HepG2 (cell line): Measurements from ENCODE around the gene TRAF4. TPM values are rescaled to one million over a fixed set of nuclear protein-coding genes. Genes with fewer than 3 reads are reported as not detected.

Source experiments
- DNMT3B ChIP-seq: conservative IDR thresholded peaks from 2 replicates; pipeline ENCODE4 v1.6.1; 2016; ENCODE audit warnings: missing biosample characterization, control low read depth
- E2F1 ChIP-seq: sonication (generic); formaldehyde crosslinking; IDR thresholded peaks from 2 replicates; pipeline ENCODE4 v1.5.0; 2020; ENCODE audit warnings: missing genetic modification reagents
- ERF ChIP-seq: IDR thresholded peaks from 2 replicates; pipeline ENCODE4 v1.6.1; 2018; ENCODE audit warnings: missing biosample characterization, missing genetic modification reagents
- FOXK2 ChIP-seq: fragments of 450-650 bp; IDR thresholded peaks from 2 replicates; pipeline ENCODE4 v1.6.1; 2016
- GATAD1 ChIP-seq: IDR thresholded peaks from 2 replicates; pipeline ENCODE4 v1.6.1; 2016; ENCODE audit warnings: missing genetic modification reagents, missing compliant biosample characterization
- HDAC2 ChIP-seq: sonication (generic); formaldehyde crosslinking; IDR thresholded peaks from 2 replicates; pipeline ENCODE4 v1.4.0; 2020; ENCODE audit warnings: missing genetic modification reagents
- HNRNPK ChIP-seq: fragments of 200-400 bp; formaldehyde crosslinking; IDR thresholded peaks from 2 replicates; pipeline ENCODE4 v1.6.1; 2018; ENCODE audit warnings: low read length, low read depth, moderate library complexity, mild to moderate bottlenecking; ENCODE audit not compliant: poor library complexity, severe bottlenecking
- HOXA7 ChIP-seq: sonication (generic); formaldehyde crosslinking; IDR thresholded peaks from 2 replicates; pipeline ENCODE4 v1.8.1; 2022; ENCODE audit warnings: mild to moderate bottlenecking, missing genetic modification reagents, moderate library complexity
- ISX ChIP-seq: sonication (generic); formaldehyde crosslinking; conservative IDR thresholded peaks from 2 replicates; pipeline ENCODE4 v1.5.0; 2020; ENCODE audit warnings: missing genetic modification reagents
- KDM3A ChIP-seq: IDR thresholded peaks from 2 replicates; pipeline ENCODE4 v1.6.1; 2018; ENCODE audit warnings: low read depth, missing compliant biosample characterization
- LBX2 ChIP-seq: sonication (generic); formaldehyde crosslinking; IDR thresholded peaks from 2 replicates; pipeline ENCODE4 v1.5.0; 2020; ENCODE audit warnings: missing genetic modification reagents, mild to moderate bottlenecking, borderline replicate concordance
- MTF1 ChIP-seq: sonication (generic); formaldehyde crosslinking; IDR thresholded peaks from 2 replicates; pipeline ENCODE4 v1.5.0; 2020; ENCODE audit warnings: missing genetic modification reagents
- NFE2 ChIP-seq: sonication (generic); formaldehyde crosslinking; IDR thresholded peaks from 2 replicates; pipeline ENCODE4 v1.4.0; 2020; ENCODE audit warnings: missing genetic modification reagents
- NFKB2 ChIP-seq: sonication (generic); formaldehyde crosslinking; IDR thresholded peaks from 2 replicates; pipeline ENCODE4 v1.4.0; 2020; ENCODE audit warnings: missing genetic modification reagents, borderline replicate concordance
- PHF5A ChIP-seq: IDR thresholded peaks from one replicate; pipeline ENCODE4 v1.6.1; 2018; ENCODE audit warnings: low read depth, missing genetic modification reagents; ENCODE audit not compliant: unreplicated experiment
- PHF8 ChIP-seq: sonication (generic); formaldehyde crosslinking; IDR thresholded peaks from 2 replicates; pipeline ENCODE4 v1.5.0; 2020; ENCODE audit warnings: missing genetic modification reagents
- POGZ ChIP-seq: sonication (generic); formaldehyde crosslinking; IDR thresholded peaks from 2 replicates; pipeline ENCODE4 v1.4.0; 2020; ENCODE audit warnings: mild to moderate bottlenecking, missing genetic modification reagents
- RARA ChIP-seq: IDR thresholded peaks from 2 replicates; pipeline ENCODE4 v1.6.1; 2016; ENCODE audit warnings: missing genetic modification reagents, missing compliant biosample characterization
- RBAK ChIP-seq: sonication (generic); formaldehyde crosslinking; IDR thresholded peaks from 2 replicates; pipeline ENCODE4 v1.5.1; 2020; ENCODE audit warnings: mild to moderate bottlenecking, missing genetic modification reagents
- RXRA ChIP-seq: sonication (generic); formaldehyde crosslinking; IDR thresholded peaks from 2 replicates; pipeline ENCODE4 v1.5.1; 2020; ENCODE audit warnings: missing genetic modification reagents
- SPEN ChIP-seq: sonication (generic); formaldehyde crosslinking; IDR thresholded peaks from 2 replicates; pipeline ENCODE4 v1.5.1; 2020; ENCODE audit warnings: low read depth, mild to moderate bottlenecking, missing genetic modification reagents
- SRSF9 ChIP-seq: fragments of 200-400 bp; formaldehyde crosslinking; IDR thresholded peaks from 2 replicates; pipeline ENCODE4 v1.6.1; 2018; ENCODE audit warnings: borderline replicate concordance, mild to moderate bottlenecking, low read depth, low read length; ENCODE audit not compliant: insufficient read depth, poor library complexity, severe bottlenecking
- TBX3 ChIP-seq: fragments of 450-650 bp; IDR thresholded peaks from 2 replicates; pipeline ENCODE4 v1.6.1; 2017; ENCODE audit warnings: antibody characterized with exemption, mild to moderate bottlenecking, inconsistent platforms, borderline replicate concordance
- TFDP2 ChIP-seq: sonication (generic); formaldehyde crosslinking; IDR thresholded peaks from 2 replicates; pipeline ENCODE4 v1.4.0; 2020; ENCODE audit warnings: missing genetic modification reagents
- TRAFD1 ChIP-seq: sonication (generic); formaldehyde crosslinking; IDR thresholded peaks from 2 replicates; pipeline ENCODE4 v1.5.1; 2020; ENCODE audit warnings: missing genetic modification reagents, mild to moderate bottlenecking, borderline replicate concordance
- ZFP36L1 ChIP-seq: sonication (generic); formaldehyde crosslinking; IDR thresholded peaks from 2 replicates; pipeline ENCODE4 v1.8.0; 2022; ENCODE audit warnings: mild to moderate bottlenecking, missing genetic modification reagents, moderate library complexity
- ZNF12 ChIP-seq: sonication (generic); formaldehyde crosslinking; IDR thresholded peaks from 2 replicates; pipeline ENCODE4 v1.5.0; 2020; ENCODE audit warnings: missing genetic modification reagents
- ZNF292 ChIP-seq: sonication (generic); formaldehyde crosslinking; IDR thresholded peaks from 2 replicates; pipeline ENCODE4 v1.8.1; 2022; ENCODE audit warnings: mild to moderate bottlenecking, low read depth, missing genetic modification reagents, borderline replicate concordance
- ZNF329 ChIP-seq: sonication (generic); formaldehyde crosslinking; IDR thresholded peaks from 2 replicates; pipeline ENCODE4 v1.9.0; 2021; ENCODE audit warnings: low read depth, mild to moderate bottlenecking, missing genetic modification reagents
- ZNF333 ChIP-seq: sonication (generic); formaldehyde crosslinking; IDR thresholded peaks from 2 replicates; pipeline ENCODE4 v1.4.0; 2020; ENCODE audit warnings: mild to moderate bottlenecking, missing genetic modification reagents, borderline replicate concordance
- ZNF776 ChIP-seq: sonication (generic); formaldehyde crosslinking; IDR thresholded peaks from 2 replicates; pipeline ENCODE4 v1.4.0; 2020; ENCODE audit warnings: mild to moderate bottlenecking, missing genetic modification reagents
- polyA plus RNA-seq, 8 experiments: library from polyadenylated mRNA; depleted of rRNA in 3 of 8; stranded (reverse) in 7 of 8; unstranded in 1 of 8; fragments of >200 nt; fragmentation: Illumina TruSeq in 4 of 8; extraction: Trizol in 4 of 8; gene quantifications; 2 replicates each; pipeline versions ENCODE4 v1.2.1 to v1.2.3, GENCODE V29; 2011 to 2016; ENCODE audit warnings: low read depth in 4 of 8, missing spikeins in 1 of 8, mixed read lengths in 1 of 8; ENCODE audit not compliant: insufficient read depth in 1 of 8
- total RNA-seq, 5 experiments: library from RNA; depleted of rRNA; stranded (reverse); fragments of >200 nt; fragmentation: Illumina TruSeq; extraction: Trizol; gene quantifications; 2 replicates each; pipeline ENCODE4 v1.2.3, GENCODE V29; 2016; ENCODE audit warnings: low read depth in 1 of 5

The TRAF4 gene
- total and polyA plus RNA-seq, 2 of the 13 experiments (the other 11 are each of a cell fraction or from before 2014, with no cell fraction given): 86.0 to 89.9 TPM

GRCh38 chr17:28788100-28788499 lies 44.3 kb downstream of the TRAF4 start (continued):
- TF ChIP-seq TFDP2 (CRISPR knock-in tag): no peak
- no peak for TF ChIP-seq TRAFD1 (CRISPR knock-in tag)
- no peak for TF ChIP-seq E2F1
- TF ChIP-seq ZNF329 (CRISPR knock-in tag): no peak
- peak; percentile 40; the same call in 1 of the 2 replicates for TF ChIP-seq TBX3
- TF ChIP-seq ZNF12 (CRISPR knock-in tag): no peak
- TF ChIP-seq POGZ (CRISPR knock-in tag): no peak
- no peak for TF ChIP-seq ZNF776
- TF ChIP-seq DNMT3B (CRISPR knock-in tag): no peak
- TF ChIP-seq ISX (CRISPR knock-in tag): no peak
- TF ChIP-seq SPEN (CRISPR knock-in tag): no peak
- TF ChIP-seq HOXA7 (CRISPR knock-in tag): no peak
- TF ChIP-seq ZNF292 (CRISPR knock-in tag): no peak
- TF ChIP-seq ERF (CRISPR knock-in tag): no peak
- no peak for TF ChIP-seq FOXK2
- no peak for TF ChIP-seq KDM3A (CRISPR knock-in tag)
- TF ChIP-seq HDAC2: peak; percentile 57; the same call in 1 of the 2 replicates
- TF ChIP-seq SRSF9: no peak
- no peak for TF ChIP-seq PHF8
- no peak for TF ChIP-seq MTF1 (CRISPR knock-in tag)
- TF ChIP-seq RBAK (CRISPR knock-in tag): no peak
- no peak for TF ChIP-seq GATAD1 (CRISPR knock-in tag)
- TF ChIP-seq RARA: peak; percentile 81
- TF ChIP-seq ZNF333 (CRISPR knock-in tag): no peak
- no peak for TF ChIP-seq ZFP36L1
- no peak; the same call in 1 of the 2 replicates for TF ChIP-seq RXRA (CRISPR knock-in tag)
- no peak for TF ChIP-seq HNRNPK
- no peak for TF ChIP-seq LBX2 (CRISPR knock-in tag)
- TF ChIP-seq NFE2 (CRISPR knock-in tag): no peak
- no peak for TF ChIP-seq PHF5A (CRISPR knock-in tag)
- TF ChIP-seq NFKB2 (CRISPR knock-in tag): no peak
